GM12878 (cell line): ENCODE data around the gene NIN. TPM values are rescaled to one million over a fixed set of nuclear protein-coding genes. Genes with fewer than 3 reads are reported as not detected.

ENCODE experiments used
- BACH1 ChIP-seq: fragments of 450-650 bp; IDR thresholded peaks from 2 replicates; pipeline ENCODE4 v1.6.1; 2017; ENCODE audit warnings: mild to moderate bottlenecking, borderline replicate concordance
- CEBPB ChIP-seq, 2 experiments: fragments of 150-350 bp in 1 of 2; IDR thresholded peaks; 2 replicates each; pipeline ENCODE4 v1.6.1; 2012 to 2014; ENCODE audit warnings: low read depth in 2 of 2, low read length in 2 of 2, borderline replicate concordance in 1 of 2, inconsistent platforms in 1 of 2
- CHD1 ChIP-seq: IDR thresholded peaks from 2 replicates; pipeline ENCODE4 v1.6.1; 2012; ENCODE audit warnings: low read depth, low read length, improper control_type of control experiment
- CREM ChIP-seq: IDR thresholded peaks from 2 replicates; pipeline ENCODE4 v1.6.1; 2014; ENCODE audit warnings: antibody characterized with exemption, low read depth
- EP300 ChIP-seq, 2 experiments: fragments of 150-350 bp in 1 of 2; IDR thresholded peaks; 2 replicates each; pipeline ENCODE4 v1.6.1; 2011 to 2012; ENCODE audit warnings: low read depth in 2 of 2, low read length in 2 of 2, borderline replicate concordance in 1 of 2, improper control_type of control experiment in 1 of 2, inconsistent platforms in 1 of 2; ENCODE audit not compliant: control insufficient read depth in 1 of 2
- FOXM1 ChIP-seq: IDR thresholded peaks from 2 replicates; pipeline ENCODE4 v1.6.1; 2012; ENCODE audit warnings: low read depth, mild to moderate bottlenecking, inconsistent platforms, low read length, moderate library complexity
- HDAC6 ChIP-seq: fragments of 200-600 bp; sonication (generic); IDR thresholded peaks from one replicate; pipeline ENCODE4 v1.8.0; 2017; ENCODE audit warnings: antibody characterized with exemption; ENCODE audit not compliant: unreplicated experiment
- JUNB ChIP-seq: IDR thresholded peaks from 2 replicates; pipeline ENCODE4 v1.6.1; 2016; ENCODE audit warnings: antibody characterized with exemption, mild to moderate bottlenecking
- NBN ChIP-seq: fragments of 450-650 bp; IDR thresholded peaks from 2 replicates; pipeline ENCODE4 v1.6.1; 2016
- PAX5 ChIP-seq: IDR thresholded peaks from 2 replicates; pipeline ENCODE4 v1.6.1; 2011; ENCODE audit warnings: low read depth, low read length, borderline replicate concordance
- POU2F2 ChIP-seq: IDR thresholded peaks from 3 replicates; pipeline ENCODE4 v1.6.1; 2011; ENCODE audit warnings: low read depth, mild to moderate bottlenecking, low read length, borderline replicate concordance
- RAD21 ChIP-seq: IDR thresholded peaks from 2 replicates; pipeline ENCODE4 v1.6.1; 2011; ENCODE audit warnings: mild to moderate bottlenecking, low read depth, low read length, moderate library complexity; ENCODE audit not compliant: insufficient read depth
- RUNX3 ChIP-seq: IDR thresholded peaks from 2 replicates; pipeline ENCODE4 v1.6.1; 2012; ENCODE audit warnings: low read length, inconsistent platforms
- SIN3A ChIP-seq: IDR thresholded peaks from 2 replicates; pipeline ENCODE4 v1.6.1; 2012; ENCODE audit warnings: low read depth, low read length, improper control_type of control experiment
- TBL1XR1 ChIP-seq: IDR thresholded peaks from 2 replicates; pipeline ENCODE4 v1.6.1; 2012; ENCODE audit warnings: low read depth, low read length, improper control_type of control experiment
- ZNF384 ChIP-seq: IDR thresholded peaks from 2 replicates; pipeline ENCODE4 v1.6.1; 2012; ENCODE audit warnings: low read depth, mild to moderate bottlenecking, low read length, improper control_type of control experiment, borderline replicate concordance
- polyA plus RNA-seq, 11 experiments: library from polyadenylated mRNA; depleted of rRNA in 4 of 11; unstranded in 6 of 11; stranded (reverse) in 5 of 11; fragments of >200 nt; fragmentation: Nextera tagmentation in 4 of 11; fragmentation: Illumina TruSeq in 1 of 11; extraction: Ambion mirVana in 4 of 11; extraction: Trizol in 1 of 11; gene quantifications; 1 replicate in 1 of 11; 2 replicates in 10 of 11; pipeline versions ENCODE4 v1.2.1 to v1.2.3, GENCODE V29; 2011 to 2016; ENCODE audit warnings: inconsistent platforms in 2 of 11, missing spikeins in 2 of 11, low read depth in 1 of 11
- total RNA-seq, 4 experiments: library from RNA; depleted of rRNA in 3 of 4; stranded (reverse); fragments of >200 nt in 3 of 4; fragmentation: Illumina TruSeq in 1 of 4; extraction: Trizol in 1 of 4; gene quantifications; 2 replicates each; pipeline versions ENCODE4 v1.2.1 to v1.2.3, GENCODE V29; 2013 to 2021
- TF ChIP-seq, protein P1 (sequence below): fragments of 450-650 bp; IDR thresholded peaks from 2 replicates; pipeline ENCODE4 v1.6.1; 2016; ENCODE audit warnings: mild to moderate bottlenecking
- TF ChIP-seq, protein P2 (sequence below): fragments of 450-650 bp; IDR thresholded peaks from 2 replicates; pipeline ENCODE4 v1.6.1; 2017; ENCODE audit warnings: low read depth, mild to moderate bottlenecking, moderate library complexity

Gene NIN
- total and polyA plus RNA-seq, 10 of the 15 experiments (the other 5 are each of a cell fraction or from before 2014, with no cell fraction given): 16.2 to 135 (median 70.3) TPM

DNA sequence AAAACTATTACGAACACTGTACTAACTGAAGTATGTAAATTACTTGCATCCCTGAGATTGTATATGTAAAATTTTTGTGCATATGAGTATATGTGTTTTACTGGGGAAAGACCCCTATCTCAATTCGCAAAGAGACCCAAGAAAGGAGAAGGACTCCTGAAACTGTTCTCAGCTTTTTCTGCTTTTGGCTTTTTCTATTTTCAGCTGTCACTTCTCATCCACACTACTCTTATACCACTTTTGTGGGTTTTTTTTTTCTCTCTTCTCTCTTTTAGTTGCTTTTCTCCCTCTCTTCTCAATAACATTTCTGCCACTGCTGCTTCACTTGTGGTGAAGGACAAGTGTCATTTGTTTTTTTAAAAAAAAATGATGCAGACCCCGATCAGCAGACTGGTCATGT is 39.8 kb downstream of the NIN start (continued):
- TF ChIP-seq, protein P1, sequence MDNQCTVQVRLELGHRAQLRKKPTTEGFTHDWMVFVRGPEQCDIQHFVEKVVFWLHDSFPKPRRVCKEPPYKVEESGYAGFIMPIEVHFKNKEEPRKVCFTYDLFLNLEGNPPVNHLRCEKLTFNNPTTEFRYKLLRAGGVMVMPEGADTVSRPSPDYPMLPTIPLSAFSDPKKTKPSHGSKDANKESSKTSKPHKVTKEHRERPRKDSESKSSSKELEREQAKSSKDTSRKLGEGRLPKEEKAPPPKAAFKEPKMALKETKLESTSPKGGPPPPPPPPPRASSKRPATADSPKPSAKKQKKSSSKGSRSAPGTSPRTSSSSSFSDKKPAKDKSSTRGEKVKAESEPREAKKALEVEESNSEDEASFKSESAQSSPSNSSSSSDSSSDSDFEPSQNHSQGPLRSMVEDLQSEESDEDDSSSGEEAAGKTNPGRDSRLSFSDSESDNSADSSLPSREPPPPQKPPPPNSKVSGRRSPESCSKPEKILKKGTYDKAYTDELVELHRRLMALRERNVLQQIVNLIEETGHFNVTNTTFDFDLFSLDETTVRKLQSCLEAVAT: peak; percentile 33; the same call in 1 of the 2 replicates
- TF ChIP-seq PAX5 (0 out of 2 replicates have a peak, but pooled peaks have one; percentile 43), EP300 (IDR thresholded peaks at IDR 0.05; ENCODE audit: borderline replicate concordance in 1 of 2, control insufficient read depth in 1 of 2, low read depth in 2 of 2, low read length in 2 of 2) (peak in 1 of 2 experiments; percentile 44; a peak in 2 of 4 replicates), POU2F2 (0 out of 3 replicates have a peak, but pooled peaks have one; percentile 12), SIN3A (no peak), CHD1 (no peak), ZNF384 (peak; percentile 81), NBN (no peak), BACH1 (no peak), HDAC6 (no peak), FOXM1 (peak; percentile 71; the same call in 1 of the 2 replicates), CEBPB (IDR thresholded peaks at IDR 0.05; ENCODE audit: borderline replicate concordance in 1 of 2, low read depth in 2 of 2, low read length in 2 of 2) (no peak), CREM (peak; percentile 39; the same call in 1 of the 2 replicates), RAD21 (0 out of 2 replicates have a peak, but pooled peaks have one; percentile 0), JUNB (peak; percentile 27; the same call in 1 of the 2 replicates), TBL1XR1 (0 out of 2 replicates have a peak, but pooled peaks have one; percentile 49), RUNX3 (peak; percentile 95)
- TF ChIP-seq, protein P2, sequence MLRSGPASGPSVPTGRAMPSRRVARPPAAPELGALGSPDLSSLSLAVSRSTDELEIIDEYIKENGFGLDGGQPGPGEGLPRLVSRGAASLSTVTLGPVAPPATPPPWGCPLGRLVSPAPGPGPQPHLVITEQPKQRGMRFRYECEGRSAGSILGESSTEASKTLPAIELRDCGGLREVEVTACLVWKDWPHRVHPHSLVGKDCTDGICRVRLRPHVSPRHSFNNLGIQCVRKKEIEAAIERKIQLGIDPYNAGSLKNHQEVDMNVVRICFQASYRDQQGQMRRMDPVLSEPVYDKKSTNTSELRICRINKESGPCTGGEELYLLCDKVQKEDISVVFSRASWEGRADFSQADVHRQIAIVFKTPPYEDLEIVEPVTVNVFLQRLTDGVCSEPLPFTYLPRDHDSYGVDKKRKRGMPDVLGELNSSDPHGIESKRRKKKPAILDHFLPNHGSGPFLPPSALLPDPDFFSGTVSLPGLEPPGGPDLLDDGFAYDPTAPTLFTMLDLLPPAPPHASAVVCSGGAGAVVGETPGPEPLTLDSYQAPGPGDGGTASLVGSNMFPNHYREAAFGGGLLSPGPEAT: 0 out of 2 replicates have a peak, but pooled peaks have one; percentile 33
